Activated CD8-positive, alpha-beta T cell treated with anti-CD3 and anti-CD28 coated beads, Interleukin-2, amount 10 ng/mL, durations not matched to agents 7 days and 5 days (primary cell): ENCODE results near the gene CIITA. TPM values are rescaled to one million over a fixed set of nuclear protein-coding genes. Genes with fewer than 3 reads are reported as not detected.

Experiments
- ATAC-seq: fragments of 150-1000 bp; cut with Tn5 transposase; one replicate; pipeline ENCODE4 v1.10.0; 2021; ENCODE audit warnings: moderate library complexity
- CTCF ChIA-PET: fragments of 350-600 bp; sonication (Branson Sonifier 250); formaldehyde crosslinking; loops from one replicate; lab custom pipeline; 2021; ENCODE audit warnings: antibody characterized with exemption; lab: Charles Lee
- POLR2A ChIA-PET: fragments of 350-600 bp; sonication (Branson Sonifier 250); formaldehyde crosslinking; loops from one replicate; lab custom pipeline; 2021; ENCODE audit warnings: antibody characterized with exemption; lab: Charles Lee
- DNase-seq: peaks from one replicate; pipeline ENCODE4 v3.0.0-alpha.2; 2020
- H3K27ac Mint-ChIP-seq: one replicate; pipeline ENCODE4 v1.8.0; 2021; ENCODE audit warnings: mild to moderate bottlenecking, mixed read lengths
- H3K27me3 Mint-ChIP-seq: one replicate; pipeline ENCODE4 v1.8.0; 2021; ENCODE audit warnings: low read depth, mixed read lengths
- H3K36me3 Mint-ChIP-seq: one replicate; pipeline ENCODE4 v1.8.0; 2021; ENCODE audit warnings: low read depth, mixed read lengths
- H3K4me1 Mint-ChIP-seq: one replicate; pipeline ENCODE4 v1.8.0; 2021; ENCODE audit warnings: low read depth, mixed read lengths
- H3K4me3 Mint-ChIP-seq: one replicate; pipeline ENCODE4 v1.8.0; 2021; ENCODE audit warnings: mild to moderate bottlenecking, mixed read lengths
- H3K9me3 Mint-ChIP-seq: one replicate; pipeline ENCODE4 v1.8.0; 2022; ENCODE audit warnings: mixed read lengths; ENCODE audit not compliant: insufficient read depth
- total RNA-seq, 2 experiments: library from RNA; stranded (reverse); gene quantifications; one replicate each; pipeline ENCODE4 v1.2.3, GENCODE V29; 2021

CIITA gene
- total RNA-seq, 2 experiments from 2014 or later, result 23.3 to 23.6 TPM

DNA sequence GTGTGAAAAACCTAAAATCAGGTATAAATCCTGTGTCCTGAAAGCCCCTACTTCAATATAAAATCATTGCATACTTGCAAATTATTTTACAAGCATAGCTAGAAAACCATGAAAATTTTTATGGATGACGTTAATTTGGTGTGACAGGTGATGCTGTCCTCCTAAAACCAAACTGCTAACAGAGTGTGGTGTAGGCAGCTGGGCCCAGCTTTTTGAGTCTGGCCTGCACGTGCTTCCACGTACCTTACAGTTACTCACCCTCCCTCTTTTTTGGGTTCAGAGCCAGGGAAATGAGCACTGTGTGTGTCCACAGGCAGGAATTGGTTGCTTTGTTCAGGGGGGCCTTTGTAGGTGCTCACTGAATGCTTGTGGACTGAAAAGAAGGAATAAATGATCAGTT lies 103.8 kb downstream of the CIITA start:
- ChIA-PET POLR2A (interaction anchor here (0.8 kb wide), 1 partner anchor 275 kb away, joined by 3 read pairs; the partner anchor contains the start of gene SOCS1), CTCF (interaction anchor here (0.6 to 2.2 kb wide), 12 partner anchors 8 to 416 kb away, joined by 3 to 16 read pairs (median 3); partner anchors contain the start of gene SOCS1)
- no peak for DNase-seq
- Mint-ChIP-seq H3K27me3 (no peaks in the 10 kb centered on the region), H3K4me1 (peaks cover 79% of the 10 kb centered on the region), H3K36me3 (peaks cover 70% of the 10 kb centered on the region), H3K4me3 (no peak overlapping the region), H3K9me3 (no peaks in the 10 kb centered on the region), H3K27ac (peak overlapping the region; percentile 69)
- no peak for ATAC-seq

DNA sequence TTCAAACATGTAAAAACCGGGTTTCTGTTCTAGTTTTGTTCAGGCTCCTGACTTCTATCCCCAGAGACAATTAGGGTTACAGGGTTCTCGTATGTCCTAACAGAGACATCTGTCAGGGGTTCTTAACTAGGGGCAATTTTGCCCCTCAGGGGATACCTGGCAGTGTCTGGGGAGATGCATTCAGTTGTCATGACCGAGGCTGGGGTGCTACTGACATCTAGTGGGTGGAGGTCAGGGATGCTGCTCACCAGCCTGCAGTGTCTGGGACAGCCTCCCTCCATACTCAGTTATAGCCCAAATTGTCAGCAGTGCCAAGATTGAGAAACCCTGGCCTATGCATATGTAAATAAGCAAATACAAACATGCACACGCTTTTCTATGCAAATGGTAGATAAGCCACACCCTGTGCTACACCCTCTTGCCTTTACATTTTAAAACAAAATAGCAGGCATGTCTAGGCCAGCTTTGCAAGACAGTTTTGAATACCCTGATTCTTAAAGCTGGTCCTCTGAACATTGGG lies 104.8 kb downstream of the CIITA start:
- Mint-ChIP-seq H3K27me3 (no peaks in the 10 kb centered on the region), H3K9me3 (no peaks in the 10 kb centered on the region), H3K27ac (peak overlapping the region; percentile 64), H3K4me1 (peaks cover 81% of the 10 kb centered on the region), H3K4me3 (no peak overlapping the region), H3K36me3 (peaks cover 74% of the 10 kb centered on the region)
- POLR2A ChIA-PET, result no interaction called here
- CTCF ChIA-PET, result interaction anchor here (0.8 to 4.7 kb wide), 9 partner anchors 8 to 277 kb away, joined by 3 to 53 read pairs (median 7); partner anchors contain the start of gene SOCS1
- ATAC-seq, result peak; percentile 83
- DNase-seq, result peak; percentile 75

DNA sequence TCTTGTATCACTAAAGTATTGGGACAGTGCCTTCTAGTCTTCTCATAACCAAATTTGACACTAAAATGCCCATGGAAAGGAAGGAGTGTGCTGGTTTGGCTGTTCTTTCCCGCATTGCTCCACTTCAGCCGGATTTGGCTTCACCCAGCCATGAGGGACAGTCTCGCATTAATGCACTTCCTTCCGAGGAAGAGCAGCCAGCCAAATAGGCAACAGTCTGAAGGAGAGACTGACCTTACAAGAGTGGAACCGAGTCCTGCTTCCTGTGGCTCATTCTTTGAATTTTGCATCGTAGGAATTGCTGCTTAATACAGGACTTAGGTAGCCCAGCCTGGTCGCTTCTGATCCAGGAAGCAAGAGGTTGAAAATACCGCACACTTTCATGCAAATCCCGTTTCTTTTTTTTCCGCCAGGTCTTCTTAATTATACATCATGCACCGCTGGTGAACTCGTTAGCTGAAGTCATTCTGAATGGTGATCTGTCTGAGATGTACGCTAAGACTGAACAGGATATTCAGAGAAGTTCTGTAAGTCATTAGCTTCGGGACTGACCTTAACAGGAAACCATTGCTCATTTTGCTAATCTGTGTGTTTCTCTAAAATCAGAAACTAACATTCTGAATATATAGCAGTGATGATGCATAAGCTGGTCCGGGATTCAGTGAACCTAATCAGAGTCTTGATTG lies 105.6 kb downstream of the CIITA start:
- ATAC-seq (no peak), DNase-seq (no peak)
- Mint-ChIP-seq H3K27me3 (no peaks in the 10 kb centered on the region), H3K36me3 (peaks cover 69% of the 10 kb centered on the region), H3K4me3 (no peak overlapping the region), H3K4me1 (peaks cover 81% of the 10 kb centered on the region), H3K27ac (peak overlapping the region; percentile 70), H3K9me3 (no peaks in the 10 kb centered on the region)
- CTCF ChIA-PET, result interaction anchor here (0.7 to 4.7 kb wide), 22 partner anchors 9 to 389 kb away, joined by 3 to 53 read pairs (median 5); partner anchors contain the start of gene SOCS1
- POLR2A ChIA-PET, result interaction anchor here (0.9 to 1.6 kb wide), 3 partner anchors 123 to 273 kb away, joined by 3 to 8 read pairs (median 5); partner anchors contain the start of gene SOCS1

DNA sequence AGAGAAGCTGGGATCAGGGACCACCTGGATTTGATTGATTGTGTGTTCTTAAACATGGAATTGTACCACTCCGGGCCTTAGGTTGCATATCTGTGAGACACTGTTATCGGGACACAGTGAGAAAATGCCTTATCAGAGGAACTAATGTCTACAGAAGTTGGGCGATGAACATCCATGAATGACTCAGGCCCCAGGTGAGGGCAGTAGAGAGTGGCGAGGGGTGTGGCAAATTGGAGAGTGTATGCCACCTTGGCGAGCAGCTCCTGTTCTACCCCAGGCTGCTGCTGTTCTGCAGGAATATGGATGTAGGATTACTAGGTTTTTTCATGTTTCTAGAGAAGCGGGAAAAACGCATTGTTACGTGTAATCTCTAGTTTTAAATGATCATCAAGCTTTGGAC lies 106.2 kb downstream of the CIITA start:
- peak overlapping the region; percentile 70 for H3K27ac Mint-ChIP-seq
- no peak for DNase-seq

DNA sequence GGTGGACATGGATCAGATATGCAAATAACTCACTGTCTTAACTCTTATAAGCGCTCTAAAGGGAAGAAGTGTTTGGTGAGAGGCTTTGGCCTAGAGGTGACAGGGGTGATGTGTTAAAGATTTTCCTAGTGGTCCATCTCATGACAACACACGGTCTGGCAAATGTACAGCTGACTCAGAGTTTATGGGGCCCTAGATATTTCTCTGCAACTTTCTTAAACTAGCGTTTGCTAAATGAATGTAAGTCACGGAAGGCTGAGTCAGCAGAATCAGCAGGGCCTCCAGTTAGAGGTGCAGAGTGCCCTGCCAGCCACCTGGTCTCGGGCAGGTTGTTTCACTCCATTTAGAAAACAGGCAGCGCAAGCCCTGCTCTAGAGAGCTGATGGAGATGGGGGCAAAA lies 107.5 kb downstream of the CIITA start:
- Mint-ChIP-seq H3K27ac (peak overlapping the region; percentile 17), H3K4me3 (no peak overlapping the region), H3K9me3 (no peaks in the 10 kb centered on the region), H3K4me1 (peaks cover 81% of the 10 kb centered on the region), H3K27me3 (no peaks in the 10 kb centered on the region), H3K36me3 (peaks cover 59% of the 10 kb centered on the region)
- DNase-seq, result no peak
- ChIA-PET CTCF (interaction anchor here (0.8 to 4.7 kb wide), 7 partner anchors 11 to 372 kb away, joined by 3 to 53 read pairs (median 6); partner anchors contain the start of gene SOCS1), POLR2A (interaction anchor here (1.6 kb wide), 1 partner anchor 271 kb away, joined by 8 read pairs; the partner anchor contains the start of gene SOCS1)
- no peak for ATAC-seq

More for the DNA sequence above, 106.2 kb downstream of the CIITA start:
- Mint-ChIP-seq H3K4me3 (no peak overlapping the region), H3K36me3 (peaks cover 65% of the 10 kb centered on the region), H3K9me3 (no peaks in the 10 kb centered on the region), H3K27me3 (no peaks in the 10 kb centered on the region), H3K4me1 (peaks cover 81% of the 10 kb centered on the region)
- no peak for ATAC-seq
- ChIA-PET CTCF (interaction anchor here (0.7 to 4.7 kb wide), 22 partner anchors 10 to 389 kb away, joined by 3 to 53 read pairs (median 5); partner anchors contain the start of gene SOCS1), POLR2A (interaction anchor here (0.9 to 1.6 kb wide), 3 partner anchors 122 to 273 kb away, joined by 3 to 8 read pairs (median 5); partner anchors contain the start of gene SOCS1)

Other genes starting within 250 kb of the CIITA start
- gene TEKT5, start 182.3 kb upstream of the CIITA start, total RNA-seq, result not detected
- 10 to 100 TPM; 24.9 to 28.4 TPM for gene NUBP1, start 133.4 kb upstream of the CIITA start, total RNA-seq
- gene TVP23A, start 58.4 kb upstream of the CIITA start, total RNA-seq, result not detected
- gene DEXI, start 65.3 kb downstream of the CIITA start, total RNA-seq, result 10 to 100 TPM; 31.9 TPM
- 10 to 100 TPM; 32.8 to 38.5 TPM for gene CLEC16A, start 67.4 kb downstream of the CIITA start, total RNA-seq